Transverse colon (tissue), 4 donors: Measurements from ENCODE around the gene CETN2. TPM values are rescaled to one million over a fixed set of nuclear protein-coding genes. Genes with fewer than 3 reads are reported as not detected.
"Not testable (repeated sequence)": the region's sequence is repeated elsewhere in the genome, so short reads cannot be mapped to it uniquely, and the experiment has no call there.

Experiments
- DNase-seq: peaks from one replicate; pipeline ENCODE4 v3.0.0-alpha.2; 2019
- H3K27ac ChIP-seq, 4 donors: fragments of 200-600 bp; sonication (generic); 2 replicates each; pipeline ENCODE4 v1.5.1; 2016 to 2018; ENCODE audit warnings: inconsistent platforms in 4 of 4
- H3K27me3 ChIP-seq: fragments of 200-600 bp; sonication (generic); 2 replicates; pipeline ENCODE4 v1.5.1; 2017; ENCODE audit warnings: inconsistent platforms
- H3K36me3 ChIP-seq, 4 donors: fragments of 200-600 bp; sonication (generic); 2 replicates each; pipeline ENCODE4 v1.5.1; 2017 to 2019; ENCODE audit warnings: inconsistent platforms in 4 of 4
- H3K4me1 ChIP-seq, 4 donors: fragments of 200-600 bp; sonication (generic); 2 replicates each; pipeline ENCODE4 v1.5.1; 2017 to 2020; ENCODE audit warnings: inconsistent platforms in 4 of 4
- H3K4me3 ChIP-seq, 4 donors: fragments of 200-600 bp; sonication (generic); 1 replicate in 1 of 4; 2 replicates in 3 of 4; pipeline versions ENCODE4 v1.5.1 to v1.6.1; 2017 to 2019; ENCODE audit warnings: inconsistent platforms in 4 of 4
- H3K9me3 ChIP-seq, 2 donors: fragments of 200-600 bp; sonication (generic); 2 replicates each; pipeline ENCODE4 v1.5.1; 2017 to 2019; ENCODE audit warnings: inconsistent platforms in 2 of 2
- CTCF ChIP-seq, 5 experiments: fragments of 200-600 bp in 3 of 5; fragments of 450-650 bp in 2 of 5; sonication (generic) in 3 of 5; IDR thresholded peaks; 1 replicate in 2 of 5; 2 replicates in 3 of 5; pipeline ENCODE4 v1.5.1; 2016 to 2017; ENCODE audit warnings: antibody characterized with exemption in 5 of 5, inconsistent platforms in 3 of 5, mild to moderate bottlenecking in 2 of 5, moderate library complexity in 1 of 5
- EP300 ChIP-seq: sonication (generic); formaldehyde crosslinking; IDR thresholded peaks from one replicate; pipeline ENCODE4 v1.6.1; 2017; ENCODE audit warnings: antibody characterized with exemption, low read depth
- POLR2A ChIP-seq: fragments of 450-650 bp; IDR thresholded peaks from one replicate; pipeline ENCODE4 v1.6.1; 2016; ENCODE audit warnings: antibody characterized with exemption, mild to moderate bottlenecking, moderate library complexity
- POLR2AphosphoS5 ChIP-seq, 3 donors: sonication (generic); formaldehyde crosslinking; IDR thresholded peaks; one replicate each; pipeline ENCODE4 v1.6.1; 2016; ENCODE audit warnings: antibody characterized with exemption in 3 of 3
- WGBS, 2 donors: methylation state at CpG; one replicate each; pipeline ENCODE4 v1.1.5; 2018; ENCODE audit warnings: low coverage in 1 of 2; 5-methylcytosine and 5-hydroxymethylcytosine counted together
- in situ Hi-C, 4 donors: fragments of 200-750 bp; cut with MboI; loops; one replicate each; pipeline versions ENCODE4 v1.15.0 to v1.15.1; 2017; ENCODE audit warnings: low sequenced_read_pairs in 3 of 4, low pct_ligation_motif_present in 1 of 4, low pct_unique_long_range_greater_than_20kb in 1 of 4
- intact Hi-C: fragments of 100-400 bp; cut with DNase I; formaldehyde crosslinking; loops from one replicate; pipeline ENCODE4 v1.15.1; 2023; ENCODE audit warnings: low total_unique reads
- total RNA-seq, 4 donors: library from RNA; depleted of rRNA; stranded (reverse); fragments of >200 nt; gene quantifications; one replicate each; pipeline ENCODE4 v1.1.0, GENCODE V29; 2016

CETN2 gene
- total RNA-seq, 4 donors from 2014 or later: 3.4 to 14.6 (median 10.4) TPM

- H3K4me3 ChIP-seq: no peak overlapping the region
- no peaks in the 10 kb centered on the region for H3K4me1 ChIP-seq
- WGBS, 2 donors: 60 to 84% methylated on average over 1 to 10 of the region's 10 CpGs
- TF ChIP-seq POLR2A (no peak), POLR2AphosphoS5 (IDR thresholded peaks at IDR 0.05) (no peak), CTCF (IDR thresholded peaks at IDR 0.05) (no peak), EP300 (no peak)
- H3K36me3 ChIP-seq: no peaks in the 10 kb centered on the region
- no peaks in the 10 kb centered on the region for H3K9me3 ChIP-seq
- no peak for DNase-seq
- in situ Hi-C loops (no loop called here), intact Hi-C loops (no loop called here)
- no peak overlapping the region for H3K27ac ChIP-seq
- H3K27me3 ChIP-seq: no peaks in the 10 kb centered on the region
These were observed 12.3 kb upstream of the CETN2 start for GRCh38 chrX:152842772-152843338.

GRCh38 chrX:152835470-152835869, 4.9 kb upstream of the CETN2 start:
- in situ Hi-C loops, intact Hi-C loops, H3K36me3 ChIP-seq, H3K9me3 ChIP-seq, DNase-seq, H3K27me3 ChIP-seq, H3K4me3 ChIP-seq, H3K27ac ChIP-seq: not testable (repeated sequence)
- 100% methylated on average over 1 of the region's 1 CpG; no CpG with 5 or more reads in 1 of the 2 donors for WGBS, 2 donors
- H3K4me1 ChIP-seq: peaks cover 0 to 11% (median 5%) of the 10 kb centered on the region in 4 donors

- TF ChIP-seq POLR2AphosphoS5 (IDR thresholded peaks at IDR 0.05) (no peak), POLR2A (no peak), EP300 (no peak), CTCF (IDR thresholded peaks at IDR 0.05) (no peak)
- 83% methylated on average over 4 of the region's 4 CpGs; no CpG with 5 or more reads in 1 of the 2 donors for WGBS, 2 donors
- Histone ChIP-seq H3K9me3 (no peaks in the 10 kb centered on the region), H3K27ac (no peak overlapping the region), H3K4me3 (no peak overlapping the region), H3K36me3 (no peaks in the 10 kb centered on the region), H3K27me3 (no peaks in the 10 kb centered on the region), H3K4me1 (peaks cover 0 to 15% (median 5%) of the 10 kb centered on the region in 4 donors)
- in situ Hi-C loops: no loop called here
- intact Hi-C loops: no loop called here
- no peak for DNase-seq
These were observed 2.8 kb upstream of the CETN2 start for GRCh38 chrX:152833378-152833777.

GRCh38 chrX:152832520-152832919, 2.0 kb upstream of the CETN2 start:
- peaks cover 0 to 15% (median 5%) of the 10 kb centered on the region in 4 donors for H3K4me1 ChIP-seq
- no peak for DNase-seq
- in situ Hi-C loops (no loop called here), intact Hi-C loops (no loop called here)
- 83 to 96% methylated on average over 1 to 5 of the region's 5 CpGs for WGBS, 2 donors
- H3K27ac ChIP-seq: no peak overlapping the region
- H3K9me3 ChIP-seq: no peaks in the 10 kb centered on the region
- no peaks in the 10 kb centered on the region for H3K36me3 ChIP-seq
- TF ChIP-seq EP300 (no peak), POLR2AphosphoS5 (IDR thresholded peaks at IDR 0.05) (no peak), CTCF (IDR thresholded peaks at IDR 0.05) (no peak), POLR2A (no peak)
- no peak overlapping the region for H3K4me3 ChIP-seq
- H3K27me3 ChIP-seq: no peaks in the 10 kb centered on the region

- H3K27ac ChIP-seq: peak overlapping the region; percentile 70 to 86 (median 80)
- TF ChIP-seq POLR2A: no peak
- no peak for TF ChIP-seq CTCF (IDR thresholded peaks at IDR 0.05)
- no peak for TF ChIP-seq POLR2AphosphoS5 (IDR thresholded peaks at IDR 0.05)
- no peak for TF ChIP-seq EP300
These were observed 834 bp upstream of the CETN2 start for GRCh38 chrX:152831391-152831790.

More at GRCh38 chrX:152831391-152831790, 834 bp upstream of the CETN2 start:
- Histone ChIP-seq H3K36me3 (no peaks in the 10 kb centered on the region), H3K4me1 (peaks cover 0 to 15% (median 5%) of the 10 kb centered on the region in 4 donors), H3K27me3 (no peaks in the 10 kb centered on the region), H3K4me3 (peak overlapping the region; percentile 46 to 80 (median 51)), H3K9me3 (no peaks in the 10 kb centered on the region)
- WGBS, 2 donors: 39% methylated on average over 8 of the region's 10 CpGs; no CpG with 5 or more reads in 1 of the 2 donors
- no peak for DNase-seq
- intact Hi-C loops: no loop called here
- in situ Hi-C loops: no loop called here
